Measurements from ENCODE around the gene ZNF568.
A peak's percentile ranks its signal among the peaks of the same experiment; 100 is the strongest.

ZNF568 gene

DNA sequence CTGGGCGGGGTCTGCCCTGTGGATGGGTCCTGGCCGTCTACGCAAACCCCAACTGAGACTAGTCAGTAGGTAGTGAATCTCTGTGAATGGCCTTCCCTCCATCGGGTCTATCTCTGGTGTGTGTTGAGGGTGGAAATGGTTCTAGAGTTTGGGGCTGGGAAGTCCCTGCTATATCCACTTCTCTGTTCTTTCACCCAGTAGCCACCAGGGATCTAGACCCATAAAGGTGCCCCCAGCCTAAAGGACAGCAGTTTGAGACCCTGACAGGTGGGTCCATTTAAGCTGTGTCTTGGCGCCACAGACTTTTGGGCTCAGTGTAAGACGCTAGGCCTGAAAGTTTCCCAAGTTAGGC is 57.7 kb downstream of the ZNF568 start:
- peak overlapping the region in 1 of 2 donors; percentile 92 for H3K27ac Mint-ChIP-seq
- ATAC-seq, result no peak
- DNase-seq, result no peak
- peaks cover 11 to 27% of the 10 kb centered on the region in 2 donors for H3K9me3 Mint-ChIP-seq
- peak overlapping the region; percentile 85 to 93 for H3K4me3 Mint-ChIP-seq
- H3K4me1 Mint-ChIP-seq, result peaks cover 15% of the 10 kb centered on the region
- no peaks in the 10 kb centered on the region for H3K27me3 Mint-ChIP-seq

DNA sequence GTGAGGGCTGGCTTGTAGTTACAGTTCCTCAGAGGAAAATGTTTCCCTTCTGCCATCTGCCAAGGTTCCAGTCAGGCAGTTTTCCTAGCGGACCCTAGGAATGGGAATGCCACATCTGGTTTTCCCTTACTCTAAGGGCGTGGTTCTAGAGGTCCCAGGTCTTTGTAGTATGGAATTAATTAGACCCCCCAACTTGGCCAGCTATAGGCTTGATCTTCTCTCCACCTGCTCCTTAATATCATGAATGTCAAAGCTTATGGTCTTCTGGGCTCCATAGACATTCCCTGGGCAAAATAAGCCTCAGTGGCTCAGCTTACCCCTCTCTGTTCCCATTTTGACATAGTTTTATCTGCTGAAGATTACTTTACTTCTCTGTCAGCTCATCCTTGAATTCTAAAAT is 70.0 kb downstream of the ZNF568 start:
- no peak for ATAC-seq
- Mint-ChIP-seq H3K4me1 (no peaks in the 10 kb centered on the region), H3K27ac (no peak overlapping the region), H3K9me3 (peaks cover 23 to 61% of the 10 kb centered on the region in 2 donors), H3K4me3 (no peak overlapping the region), H3K27me3 (no peaks in the 10 kb centered on the region)
- DNase-seq, result no peak

DNA sequence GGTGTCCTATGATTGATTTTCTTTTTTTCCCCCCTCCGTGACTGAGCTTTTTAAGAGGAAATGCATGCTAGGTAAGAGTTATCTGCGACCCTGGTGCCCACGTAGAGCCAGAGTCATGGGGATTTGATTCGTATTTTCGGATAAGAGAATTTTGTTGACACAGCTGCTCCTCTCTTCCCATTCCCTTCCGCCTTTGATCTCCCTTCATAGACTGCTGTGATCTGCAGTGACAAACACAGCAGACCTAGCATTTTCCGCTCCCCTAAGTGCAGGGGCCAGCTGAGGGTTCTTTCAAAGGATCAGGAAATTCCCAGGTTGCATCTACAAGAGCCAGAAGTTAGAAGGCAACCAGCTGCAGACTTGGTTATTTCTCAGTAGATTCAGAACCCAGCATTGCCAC is 70.5 kb downstream of the ZNF568 start:
- ATAC-seq (no peak), DNase-seq (no peak)
- no peak overlapping the region for H3K27ac Mint-ChIP-seq
- no peak overlapping the region for H3K4me3 Mint-ChIP-seq
- H3K27me3 Mint-ChIP-seq, result no peaks in the 10 kb centered on the region
- peaks cover 26 to 65% of the 10 kb centered on the region in 2 donors for H3K9me3 Mint-ChIP-seq
- no peaks in the 10 kb centered on the region for H3K4me1 Mint-ChIP-seq

DNA sequence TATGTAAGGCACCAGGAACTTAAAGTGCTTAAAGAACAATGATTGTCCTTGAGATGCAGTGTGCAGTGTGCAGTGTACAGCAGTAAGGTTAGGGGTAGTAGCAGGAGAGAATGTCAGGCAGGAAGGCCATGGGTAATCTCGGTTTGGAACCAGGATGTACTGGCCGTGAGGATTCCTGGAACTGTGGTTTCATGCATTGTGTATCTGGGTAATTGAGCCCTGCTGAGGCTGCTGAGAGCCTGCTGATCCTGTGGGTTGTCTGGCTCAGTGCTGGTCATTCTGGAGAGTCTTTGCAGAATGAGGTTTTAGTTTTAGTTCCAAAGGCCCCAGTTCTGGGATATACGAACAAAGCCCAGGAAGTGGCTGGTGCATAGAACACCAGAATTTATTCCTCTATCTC is 71.0 kb downstream of the ZNF568 start:
- no peaks in the 10 kb centered on the region for H3K27me3 Mint-ChIP-seq
- peaks cover 29 to 66% of the 10 kb centered on the region in 2 donors for H3K9me3 Mint-ChIP-seq

DNA sequence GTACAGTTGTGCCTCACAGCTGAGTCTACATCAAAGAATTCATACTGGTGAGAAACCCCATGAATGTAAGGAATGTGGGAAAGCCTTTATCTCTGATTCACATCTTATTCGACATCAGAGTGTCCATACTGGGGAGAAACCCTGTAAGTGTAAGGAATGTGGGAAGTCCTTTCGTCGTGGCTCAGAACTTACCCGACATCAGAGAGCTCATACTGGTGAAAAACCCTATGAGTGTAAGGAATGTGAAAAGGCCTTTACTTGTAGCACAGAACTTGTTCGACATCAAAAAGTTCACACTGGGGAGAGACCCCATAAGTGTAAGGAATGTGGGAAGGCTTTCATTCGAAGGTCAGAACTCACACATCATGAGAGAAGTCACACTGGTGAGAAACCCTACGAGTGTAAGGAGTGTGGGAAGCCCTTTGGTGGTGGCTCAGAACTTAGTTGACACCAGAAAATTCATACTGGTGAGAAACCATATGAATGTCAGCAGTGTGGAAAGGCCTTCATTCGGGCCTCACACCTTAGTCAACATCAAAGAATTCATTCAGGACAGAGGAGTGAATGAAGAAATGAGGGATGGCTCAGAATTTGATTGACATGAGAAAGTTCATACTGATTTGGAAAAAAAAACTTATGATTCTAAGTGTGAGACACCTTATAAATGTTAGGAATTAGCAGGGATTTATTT is 81.2 kb downstream of the ZNF568 start:
- peak overlapping the region in 1 of 2 donors; percentile 67 for H3K27ac Mint-ChIP-seq
- no peaks in the 10 kb centered on the region for H3K27me3 Mint-ChIP-seq
- no peak for DNase-seq
- H3K9me3 Mint-ChIP-seq, result peaks cover 54 to 56% of the 10 kb centered on the region in 2 donors
- no peak overlapping the region for H3K4me3 Mint-ChIP-seq
- no peaks in the 10 kb centered on the region for H3K4me1 Mint-ChIP-seq
- no peak for ATAC-seq

More for the DNA sequence above, 71.0 kb downstream of the ZNF568 start:
- no peak overlapping the region for H3K4me3 Mint-ChIP-seq
- H3K4me1 Mint-ChIP-seq, result no peaks in the 10 kb centered on the region
- no peak overlapping the region for H3K27ac Mint-ChIP-seq
- no peak for DNase-seq
- no peak for ATAC-seq

DNA sequence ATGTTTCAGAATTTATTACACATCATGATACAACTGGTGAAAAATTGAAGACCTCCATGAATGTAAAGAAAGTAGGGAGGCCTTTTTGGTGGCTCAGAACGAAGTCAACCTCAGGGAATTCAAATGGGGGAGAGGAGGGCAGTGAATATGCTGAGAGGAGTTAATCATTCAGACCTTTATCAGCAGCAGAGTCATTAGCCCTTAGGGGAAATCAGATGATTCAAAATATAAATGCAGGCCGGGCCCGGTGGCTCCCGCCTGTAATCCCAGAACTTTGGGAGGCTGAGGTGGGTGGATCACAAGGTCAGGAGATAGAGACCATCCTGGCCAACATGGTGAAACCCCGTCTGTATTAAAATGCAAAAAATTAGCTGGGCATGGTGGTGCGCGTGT is 81.7 kb downstream of the ZNF568 start:
- no peak for ATAC-seq
- no peaks in the 10 kb centered on the region for H3K27me3 Mint-ChIP-seq

DNA sequence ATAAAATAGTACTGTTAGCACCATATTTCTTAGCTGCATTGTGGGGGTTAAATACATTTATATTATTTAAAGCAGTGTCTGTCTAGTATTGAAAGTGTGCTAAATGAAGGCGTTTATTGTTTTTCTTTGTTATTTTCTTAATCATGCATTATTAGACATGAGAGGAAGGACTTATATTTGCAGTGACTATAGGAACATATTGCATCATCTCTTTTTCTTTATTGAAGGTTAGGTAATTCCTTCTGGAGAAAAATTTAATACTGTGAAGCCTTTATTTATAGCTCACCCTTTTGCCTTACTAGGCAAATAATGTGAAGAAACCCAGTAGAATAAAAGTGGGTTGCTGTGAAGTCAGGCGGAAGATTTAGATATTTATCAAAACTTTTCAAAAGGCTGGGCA is 83.2 kb downstream of the ZNF568 start:
- DNase-seq (no peak), ATAC-seq (no peak)
- no peaks in the 10 kb centered on the region for H3K4me1 Mint-ChIP-seq
- peak overlapping the region in 1 of 2 donors; percentile 12 for H3K27ac Mint-ChIP-seq
- peaks cover 37% of the 10 kb centered on the region in 2 donors for H3K9me3 Mint-ChIP-seq
- no peaks in the 10 kb centered on the region for H3K27me3 Mint-ChIP-seq
- no peak overlapping the region for H3K4me3 Mint-ChIP-seq

More for the DNA sequence above, 81.7 kb downstream of the ZNF568 start:
- Mint-ChIP-seq H3K27ac (no peak overlapping the region), H3K4me1 (no peaks in the 10 kb centered on the region), H3K4me3 (no peak overlapping the region), H3K9me3 (peaks cover 50 to 51% of the 10 kb centered on the region in 2 donors)
- DNase-seq, result no peak

DNA sequence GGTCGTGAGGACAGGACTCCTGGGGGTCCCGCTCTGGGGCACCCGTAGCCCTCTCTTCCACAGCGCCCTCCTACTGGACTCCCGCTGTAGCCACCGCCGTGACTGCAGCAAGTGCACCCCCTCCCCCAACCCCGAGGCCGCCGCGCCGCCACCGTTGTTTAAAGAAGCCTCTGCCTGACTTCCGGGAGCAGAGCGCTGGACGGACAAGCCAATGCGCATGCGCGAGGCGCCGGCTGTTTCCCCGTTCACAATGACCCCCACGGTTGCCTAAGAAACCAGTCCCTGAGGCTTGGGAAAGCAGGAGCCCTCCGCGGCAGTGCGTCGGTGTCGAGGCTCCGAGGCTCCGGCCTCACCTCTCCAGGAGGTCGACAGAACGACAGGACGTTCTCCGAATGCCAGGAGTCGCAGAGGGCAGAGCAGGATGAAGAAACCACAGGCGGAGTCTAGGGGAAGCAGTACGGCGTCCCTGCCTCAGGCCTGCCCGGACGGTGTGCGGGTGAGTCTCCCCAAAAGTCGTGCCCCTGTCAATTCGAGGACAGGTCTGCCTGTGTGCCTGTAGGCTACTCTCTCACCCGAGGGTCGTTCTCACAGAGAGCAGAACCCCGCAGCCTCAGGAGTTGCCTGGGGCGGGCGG is 91.6 kb downstream of the ZNF568 start:
- no peaks in the 10 kb centered on the region for H3K27me3 Mint-ChIP-seq
- H3K4me3 Mint-ChIP-seq, result peak overlapping the region in 1 of 2 donors; percentile 76
- DNase-seq (peak; percentile 13 to 59), ATAC-seq (no peak)
- H3K4me1 Mint-ChIP-seq, result no peaks in the 10 kb centered on the region
- peaks cover 21 to 57% of the 10 kb centered on the region in 2 donors for H3K9me3 Mint-ChIP-seq
- H3K27ac Mint-ChIP-seq, result peak overlapping the region in 1 of 2 donors; percentile 91

DNA sequence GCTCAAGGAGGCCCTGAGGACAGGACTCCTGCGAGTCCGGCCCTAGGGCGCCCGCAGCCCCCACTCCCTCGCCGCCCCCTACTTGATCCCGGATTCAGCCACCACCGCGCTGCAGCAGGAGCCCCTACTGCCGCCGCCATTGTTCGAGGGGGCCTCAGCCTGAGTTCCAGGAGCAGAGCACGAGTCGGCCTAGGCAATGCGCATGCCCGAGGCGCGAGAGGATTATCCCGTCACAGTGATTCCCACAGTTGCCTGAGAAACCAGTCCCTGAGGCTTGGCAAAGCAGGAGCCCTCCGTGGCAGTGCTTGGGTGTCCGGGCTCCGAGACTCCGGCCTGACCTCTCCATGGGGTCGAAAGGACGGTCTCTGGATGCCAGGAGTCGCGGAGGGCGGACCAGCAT is 93.7 kb downstream of the ZNF568 start:
- no peak for DNase-seq
- H3K4me3 Mint-ChIP-seq, result no peak overlapping the region
- no peak for ATAC-seq
- peaks cover 22 to 79% of the 10 kb centered on the region in 2 donors for H3K9me3 Mint-ChIP-seq
- H3K4me1 Mint-ChIP-seq, result no peaks in the 10 kb centered on the region
- H3K27ac Mint-ChIP-seq, result no peak overlapping the region
- H3K27me3 Mint-ChIP-seq, result no peaks in the 10 kb centered on the region

DNA sequence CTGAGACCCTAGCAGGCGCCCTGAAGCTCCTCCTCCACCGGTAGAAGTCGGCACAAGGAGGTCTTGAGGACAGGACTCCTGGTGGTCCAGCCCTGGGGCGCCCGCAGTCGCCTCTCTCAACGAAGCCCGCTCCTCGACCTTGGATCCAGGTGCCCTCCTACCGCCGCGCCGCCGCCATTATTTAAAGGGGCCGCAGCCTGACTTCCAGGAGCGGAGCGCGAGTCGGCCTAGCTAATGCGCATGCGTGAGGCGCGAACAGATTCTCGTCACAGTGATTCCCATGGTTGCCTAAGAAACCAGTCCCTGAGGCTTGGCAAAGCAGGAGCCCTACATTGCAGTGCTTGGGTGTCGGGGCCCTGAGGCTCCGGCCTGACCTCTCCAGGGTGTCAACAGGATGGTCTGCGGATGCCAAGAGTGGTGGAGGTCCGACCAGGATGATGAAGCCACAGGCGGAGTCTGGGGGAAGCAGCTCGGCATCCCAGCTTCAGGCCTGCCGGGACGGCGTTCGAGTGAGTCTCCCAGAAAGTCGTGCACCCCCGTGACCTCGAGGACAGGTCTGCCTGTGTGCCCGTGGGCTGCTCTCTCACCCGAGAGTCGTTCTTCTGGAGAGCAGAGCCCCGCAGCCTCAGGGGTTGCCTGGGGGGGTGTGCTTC is 96.1 kb downstream of the ZNF568 start:
- DNase-seq (no peak), ATAC-seq (no peak)
- Mint-ChIP-seq H3K9me3 (peaks cover 15 to 92% of the 10 kb centered on the region in 2 donors), H3K4me1 (no peaks in the 10 kb centered on the region), H3K27ac (no peak overlapping the region), H3K4me3 (no peak overlapping the region), H3K27me3 (no peaks in the 10 kb centered on the region)

DNA sequence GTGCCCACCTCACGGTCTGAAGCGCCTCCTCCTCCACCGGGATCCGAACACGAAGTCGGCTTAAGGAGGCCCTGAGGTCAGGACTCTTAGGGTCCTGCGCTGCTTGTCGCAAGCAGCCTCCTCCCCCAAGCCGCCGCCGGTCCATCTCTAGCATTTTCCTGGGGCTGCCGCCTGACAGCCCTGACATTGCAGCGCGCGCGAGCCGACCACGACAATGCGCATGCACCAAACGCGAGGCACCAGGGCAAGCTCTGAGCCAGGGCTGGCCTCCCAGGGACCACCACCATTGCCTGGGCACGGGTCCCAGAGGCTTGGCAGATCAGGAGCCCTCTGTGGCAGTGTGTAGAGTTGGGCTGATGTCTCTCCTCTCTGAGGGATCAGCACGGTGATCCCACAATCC is 98.3 kb downstream of the ZNF568 start:
- Mint-ChIP-seq H3K9me3 (peaks cover 10 to 74% of the 10 kb centered on the region in 2 donors), H3K27ac (no peak overlapping the region), H3K4me1 (no peaks in the 10 kb centered on the region), H3K4me3 (no peak overlapping the region), H3K27me3 (no peaks in the 10 kb centered on the region)
- no peak for DNase-seq
- no peak for ATAC-seq

DNA sequence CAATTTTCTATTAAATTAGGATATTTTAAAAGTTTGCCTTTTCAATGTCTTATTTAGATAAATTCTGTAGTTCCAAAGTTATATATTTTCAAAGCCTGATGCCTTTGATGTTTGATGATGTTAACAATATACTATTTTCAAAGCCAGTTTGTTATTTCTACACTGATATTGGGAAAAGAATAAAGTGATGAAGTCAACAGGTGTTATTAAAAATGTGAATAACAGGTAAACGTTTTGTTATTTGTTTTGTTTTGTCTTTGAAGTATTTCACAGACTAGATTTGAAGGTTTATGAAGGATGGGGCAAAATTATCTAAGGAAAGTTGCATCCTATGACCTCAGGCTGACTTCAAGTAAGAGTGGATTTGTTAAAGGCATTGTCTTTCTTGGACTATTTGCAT is 129.0 kb downstream of the ZNF568 start:
- no peaks in the 10 kb centered on the region for H3K4me1 Mint-ChIP-seq
- H3K27me3 Mint-ChIP-seq, result no peaks in the 10 kb centered on the region
- ATAC-seq, result no peak
- no peak overlapping the region for H3K4me3 Mint-ChIP-seq
- no peak overlapping the region for H3K27ac Mint-ChIP-seq
- peaks cover 15 to 32% of the 10 kb centered on the region in 2 donors for H3K9me3 Mint-ChIP-seq
- no peak for DNase-seq
